Measurements from ENCODE around the gene FAM171A1. TPM values are rescaled to one million over a fixed set of nuclear protein-coding genes. Genes with fewer than 3 reads are reported as not detected.

Gene FAM171A1
- total and polyA plus RNA-seq, 3 experiments from 2014 or later = 4.2 to 9.7 (median 4.9) TPM

DNA sequence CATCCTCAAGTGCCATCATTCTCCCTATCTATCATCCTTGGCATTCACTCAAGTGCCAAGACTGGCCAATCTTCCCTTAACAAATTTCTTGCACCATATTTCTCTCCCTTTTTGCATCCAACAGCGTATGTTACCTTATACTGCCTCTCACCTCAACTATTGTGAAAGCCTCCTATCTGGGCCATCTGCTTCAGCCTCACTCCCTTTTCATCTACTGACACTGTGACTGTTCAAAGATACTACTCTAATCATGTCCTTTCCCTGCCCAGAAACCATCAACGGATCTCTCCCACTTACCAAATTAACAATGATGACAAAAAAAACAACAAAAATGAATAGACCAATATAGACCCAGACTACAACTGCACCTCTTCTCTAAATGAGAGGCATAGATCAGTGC, 112.0 kb downstream of the FAM171A1 start:
- ChIA-PET POLR2A (no interaction called here), CTCF (no interaction called here)
- H3K27me3 Mint-ChIP-seq = peaks cover 0 to 1% of the 10 kb centered on the region in 2 donors
- no peak overlapping the region for H3K4me3 ChIP-seq (ENCODE audit: low read length)
- H3K9me3 Mint-ChIP-seq = no peaks in the 10 kb centered on the region
- no peak overlapping the region for H3K4me3 Mint-ChIP-seq
- H3K27ac ChIP-seq (ENCODE audit: low read depth, low read length) = no peak overlapping the region
- H3K36me3 ChIP-seq (ENCODE audit: insufficient read depth, low read length) = no peaks in the 10 kb centered on the region
- H3K27me3 ChIP-seq (ENCODE audit: insufficient read depth, low read length, poor library complexity, severe bottlenecking) = no peaks in the 10 kb centered on the region
- H3K4me1 ChIP-seq (ENCODE audit: insufficient read depth, low read length) = peaks cover 9% of the 10 kb centered on the region
- no peak for DNase-seq
- H3K36me3 Mint-ChIP-seq = peaks cover 0 to 5% (median 0%) of the 10 kb centered on the region in 3 donors
- peaks cover 8 to 12% (median 12%) of the 10 kb centered on the region in 3 donors for H3K4me1 Mint-ChIP-seq
- H3K27ac Mint-ChIP-seq = no peak overlapping the region
- H3K9me3 ChIP-seq (ENCODE audit: low read length) = no peaks in the 10 kb centered on the region

DNA sequence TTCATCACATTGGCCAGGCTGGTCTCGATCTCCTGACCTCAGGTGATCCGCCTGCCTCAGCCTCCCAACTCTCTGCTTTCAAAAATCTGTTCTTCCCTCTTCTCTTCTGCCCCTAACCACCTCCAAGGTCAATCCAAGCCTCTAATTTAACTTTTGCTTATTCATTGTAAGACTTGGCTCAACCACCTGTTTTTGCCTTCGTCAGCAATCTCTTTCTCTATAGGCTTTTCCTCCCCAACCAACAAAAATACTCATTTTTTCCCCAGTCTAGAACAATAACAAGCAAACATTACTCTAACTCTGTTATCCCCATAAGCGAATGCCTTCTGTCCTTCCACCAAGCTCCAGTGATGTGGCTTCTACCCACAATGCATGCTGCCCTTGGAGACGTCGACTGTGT, 112.8 kb downstream of the FAM171A1 start:
- Mint-ChIP-seq H3K9me3 (no peaks in the 10 kb centered on the region), H3K4me1 (peaks cover 15 to 21% (median 21%) of the 10 kb centered on the region in 3 donors), H3K27ac (no peak overlapping the region), H3K4me3 (no peak overlapping the region), H3K27me3 (peaks cover 0 to 1% of the 10 kb centered on the region in 2 donors), H3K36me3 (peaks cover 0 to 5% (median 0%) of the 10 kb centered on the region in 3 donors)
- DNase-seq = no peak
- peaks cover 18% of the 10 kb centered on the region for H3K4me1 ChIP-seq (ENCODE audit: insufficient read depth, low read length)
- no peaks in the 10 kb centered on the region for H3K27me3 ChIP-seq (ENCODE audit: insufficient read depth, low read length, poor library complexity, severe bottlenecking)
- ChIA-PET POLR2A (no interaction called here), CTCF (interaction anchor here (1.0 kb wide), 1 partner anchor 12 kb away, joined by 3 read pairs; no protein-coding TSS in a partner anchor)
- no peak overlapping the region for H3K27ac ChIP-seq (ENCODE audit: low read depth, low read length)
- no peaks in the 10 kb centered on the region for H3K36me3 ChIP-seq (ENCODE audit: insufficient read depth, low read length)
- no peak overlapping the region for H3K4me3 ChIP-seq (ENCODE audit: low read length)
- no peaks in the 10 kb centered on the region for H3K9me3 ChIP-seq (ENCODE audit: low read length)

DNA sequence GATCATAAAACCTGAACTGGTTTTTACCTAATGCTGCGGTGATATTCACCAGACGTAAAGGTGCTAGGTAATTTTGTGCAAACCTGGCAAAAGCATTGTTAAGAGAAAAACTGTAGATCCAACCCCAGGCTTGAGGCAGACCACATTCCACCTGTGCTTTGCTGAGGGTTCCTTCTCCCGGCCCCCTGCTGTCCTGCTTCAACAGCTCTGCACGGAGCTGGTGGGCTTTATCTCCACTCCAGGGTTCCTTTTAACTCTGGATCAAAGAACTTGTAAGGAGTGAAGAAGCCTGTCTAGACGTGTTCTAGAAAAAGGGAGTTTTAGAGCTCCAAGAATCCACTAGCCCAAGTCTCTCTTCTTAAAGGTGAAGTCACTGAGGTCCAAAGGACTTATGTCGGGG, 115.1 kb downstream of the FAM171A1 start:
- Mint-ChIP-seq H3K4me3 (peak overlapping the region in 4 of 7 donors; percentile 10 to 96 (median 94)), H3K27me3 (peaks cover 0 to 1% of the 10 kb centered on the region in 2 donors), H3K9me3 (no peaks in the 10 kb centered on the region)

DNA sequence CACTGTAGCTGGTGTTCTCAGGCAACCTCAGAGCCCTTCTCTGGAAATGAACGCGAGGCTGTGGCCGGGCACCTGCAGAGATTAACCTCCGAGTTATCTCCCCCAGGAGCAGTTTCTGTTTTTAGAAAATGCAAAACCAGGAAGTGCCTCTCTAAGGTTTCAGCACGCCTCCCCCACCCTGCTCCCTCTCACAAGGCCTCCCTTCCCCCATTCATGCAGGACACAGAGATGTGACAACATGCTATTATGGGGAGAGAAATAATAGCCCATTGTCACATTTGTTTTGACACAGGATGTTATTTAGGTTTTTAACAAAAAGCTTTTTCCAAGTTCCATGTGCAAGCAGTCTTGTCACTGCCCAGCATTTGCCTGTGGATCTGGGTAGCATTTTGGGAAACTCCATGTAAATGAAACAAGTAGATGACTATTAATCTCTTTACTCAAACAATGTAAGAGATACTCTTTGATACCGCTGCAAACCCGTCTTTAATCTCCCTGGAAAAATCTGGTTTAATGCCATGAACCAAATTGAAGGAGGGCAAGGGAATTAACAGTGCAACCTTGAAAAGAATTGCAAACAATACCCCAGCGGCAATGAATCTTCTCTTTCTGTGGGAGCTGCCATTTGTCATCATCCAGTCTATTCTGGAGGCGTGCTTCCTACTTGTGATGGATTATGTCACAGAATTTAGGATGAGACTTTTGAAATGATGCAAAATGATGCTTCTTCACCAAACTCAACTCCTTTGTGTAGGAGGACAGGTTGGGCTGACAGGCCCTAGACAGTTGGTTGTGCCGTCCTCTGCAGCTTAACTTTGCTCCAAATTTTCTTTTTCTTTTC, 116.1 kb downstream of the FAM171A1 start:
- H3K9me3 Mint-ChIP-seq = no peaks in the 10 kb centered on the region
- peaks cover 0 to 1% of the 10 kb centered on the region in 2 donors for H3K27me3 Mint-ChIP-seq
- peaks cover 0 to 5% (median 0%) of the 10 kb centered on the region in 3 donors for H3K36me3 Mint-ChIP-seq
- Histone ChIP-seq H3K4me3 (ENCODE audit: low read length) (peak overlapping the region; percentile 85), H3K27ac (ENCODE audit: low read depth, low read length) (no peak overlapping the region), H3K27me3 (ENCODE audit: insufficient read depth, low read length, poor library complexity, severe bottlenecking) (no peaks in the 10 kb centered on the region), H3K4me1 (ENCODE audit: insufficient read depth, low read length) (peaks cover 23% of the 10 kb centered on the region), H3K9me3 (ENCODE audit: low read length) (no peaks in the 10 kb centered on the region), H3K36me3 (ENCODE audit: insufficient read depth, low read length) (no peaks in the 10 kb centered on the region)
- ChIA-PET POLR2A (no interaction called here), CTCF (interaction anchor here (0.7 to 1.2 kb wide), 5 partner anchors 11 to 180 kb away, joined by 3 to 6 read pairs (median 4); partner anchors contain the start of gene NMT2)
- peaks cover 33 to 46% (median 46%) of the 10 kb centered on the region in 3 donors for H3K4me1 Mint-ChIP-seq
- DNase-seq = peak in 1 of 5 donors; percentile 3
- peak overlapping the region; percentile 14 to 95 (median 88) for H3K27ac Mint-ChIP-seq
- H3K4me3 Mint-ChIP-seq = peak overlapping the region; percentile 94 to 99 (median 95)

More for the DNA sequence above, 115.1 kb downstream of the FAM171A1 start:
- Mint-ChIP-seq H3K27ac (no peak overlapping the region), H3K4me1 (peaks cover 31 to 40% (median 39%) of the 10 kb centered on the region in 3 donors), H3K36me3 (peaks cover 0 to 5% (median 0%) of the 10 kb centered on the region in 3 donors)
- H3K27ac ChIP-seq (ENCODE audit: low read depth, low read length) = no peak overlapping the region
- H3K27me3 ChIP-seq (ENCODE audit: insufficient read depth, low read length, poor library complexity, severe bottlenecking) = no peaks in the 10 kb centered on the region
- POLR2A ChIA-PET = no interaction called here
- H3K36me3 ChIP-seq (ENCODE audit: insufficient read depth, low read length) = no peaks in the 10 kb centered on the region
- CTCF ChIA-PET = interaction anchor here (0.9 kb wide), 1 partner anchor 181 kb away, joined by 3 read pairs; no protein-coding TSS in a partner anchor
- no peak for DNase-seq
- no peak overlapping the region for H3K4me3 ChIP-seq (ENCODE audit: low read length)
- H3K9me3 ChIP-seq (ENCODE audit: low read length) = no peaks in the 10 kb centered on the region
- peaks cover 23% of the 10 kb centered on the region for H3K4me1 ChIP-seq (ENCODE audit: insufficient read depth, low read length)

DNA sequence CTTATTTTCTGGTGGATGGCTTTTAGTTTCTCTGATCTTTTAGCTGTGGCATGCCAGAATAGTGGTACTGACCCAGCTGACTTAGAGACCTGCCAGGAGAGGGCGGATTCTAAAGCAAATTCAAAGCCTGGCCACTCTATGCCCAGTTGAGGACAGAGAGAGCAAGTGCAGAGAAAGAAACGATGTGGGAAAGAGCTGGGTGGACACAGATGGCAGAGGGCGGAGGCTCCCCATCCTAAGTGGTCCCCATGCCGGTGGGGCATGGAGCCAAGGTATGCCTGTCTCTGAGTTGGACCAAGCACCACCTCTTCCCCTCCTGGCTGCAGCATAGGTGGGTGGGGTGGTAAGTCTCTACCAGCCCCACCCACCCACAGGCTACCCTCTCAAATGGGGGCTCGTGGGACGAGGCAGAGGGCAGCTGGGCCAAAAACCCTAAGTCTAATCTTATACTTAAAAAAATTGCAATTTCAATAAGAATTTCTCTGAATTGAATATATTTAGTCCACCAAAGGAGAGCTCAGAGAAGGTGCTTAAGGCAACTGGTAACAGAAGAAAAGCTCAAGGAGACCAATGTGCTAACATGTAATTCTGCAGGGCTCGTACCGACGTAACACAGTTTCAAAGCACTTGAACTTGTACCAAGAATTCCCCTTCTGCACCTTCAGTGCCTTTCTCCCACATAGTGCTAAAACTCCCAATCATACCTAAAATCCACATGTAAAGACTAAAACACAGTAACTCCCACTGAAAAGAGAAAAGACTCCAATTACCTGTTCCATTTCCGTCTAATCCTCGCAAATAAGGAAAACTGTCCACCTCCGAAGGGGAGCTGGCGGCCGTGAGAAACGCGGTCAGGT, 116.9 kb downstream of the FAM171A1 start:
- H3K27ac ChIP-seq (ENCODE audit: low read depth, low read length) = no peak overlapping the region
- no peaks in the 10 kb centered on the region for H3K36me3 ChIP-seq (ENCODE audit: insufficient read depth, low read length)
- DNase-seq = peak in 1 of 5 donors; percentile 17
- peaks cover 33 to 50% (median 48%) of the 10 kb centered on the region in 3 donors for H3K4me1 Mint-ChIP-seq
- ChIA-PET POLR2A (no interaction called here), CTCF (interaction anchor here (0.7 to 1.2 kb wide), 4 partner anchors 10 to 89 kb away, joined by 3 to 6 read pairs (median 4); partner anchors contain the start of gene NMT2)
- peaks cover 23% of the 10 kb centered on the region for H3K4me1 ChIP-seq (ENCODE audit: insufficient read depth, low read length)
- H3K27ac Mint-ChIP-seq = peak overlapping the region; percentile 14 to 95 (median 88)
- peak overlapping the region; percentile 94 to 99 (median 95) for H3K4me3 Mint-ChIP-seq
- H3K9me3 Mint-ChIP-seq = no peaks in the 10 kb centered on the region
- H3K27me3 ChIP-seq (ENCODE audit: insufficient read depth, low read length, poor library complexity, severe bottlenecking) = no peaks in the 10 kb centered on the region
- H3K4me3 ChIP-seq (ENCODE audit: low read length) = peak overlapping the region; percentile 85
- no peaks in the 10 kb centered on the region for H3K9me3 ChIP-seq (ENCODE audit: low read length)
- peaks cover 0 to 1% of the 10 kb centered on the region in 2 donors for H3K27me3 Mint-ChIP-seq
- H3K36me3 Mint-ChIP-seq = peaks cover 0 to 5% (median 0%) of the 10 kb centered on the region in 3 donors

DNA sequence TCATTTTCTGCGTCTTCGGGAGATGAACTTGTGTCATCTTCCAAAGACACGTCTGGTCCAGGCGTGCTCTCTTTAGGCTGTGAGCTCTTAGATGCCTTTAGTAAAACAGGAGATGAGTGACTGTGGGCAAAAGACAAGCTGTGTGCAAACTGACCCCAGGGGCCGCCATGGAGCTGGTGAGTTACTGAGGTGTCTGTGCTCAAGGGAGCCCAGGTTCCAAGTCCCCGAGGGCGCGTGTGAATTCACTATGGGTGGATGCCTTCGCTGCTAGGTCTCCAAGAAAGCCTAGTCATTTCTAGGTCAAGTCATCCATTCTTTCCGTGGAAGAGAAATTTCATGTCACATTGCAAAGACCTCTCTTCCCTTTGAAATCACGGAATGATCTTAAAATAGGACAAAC, 118.7 kb downstream of the FAM171A1 start:
- Mint-ChIP-seq H3K27ac (peak overlapping the region in 1 of 8 donors; percentile 42), H3K27me3 (peaks cover 0 to 1% of the 10 kb centered on the region in 2 donors), H3K4me1 (peaks cover 33 to 50% (median 48%) of the 10 kb centered on the region in 3 donors), H3K9me3 (no peaks in the 10 kb centered on the region), H3K4me3 (peak overlapping the region in 3 of 7 donors; percentile 94 to 99 (median 95)), H3K36me3 (peaks cover 0 to 18% (median 4%) of the 10 kb centered on the region in 3 donors)
- Histone ChIP-seq H3K4me3 (ENCODE audit: low read length) (no peak overlapping the region), H3K9me3 (ENCODE audit: low read length) (no peaks in the 10 kb centered on the region), H3K4me1 (ENCODE audit: insufficient read depth, low read length) (peaks cover 23% of the 10 kb centered on the region), H3K36me3 (ENCODE audit: insufficient read depth, low read length) (no peaks in the 10 kb centered on the region), H3K27me3 (ENCODE audit: insufficient read depth, low read length, poor library complexity, severe bottlenecking) (no peaks in the 10 kb centered on the region), H3K27ac (ENCODE audit: low read depth, low read length) (no peak overlapping the region)
- DNase-seq = no peak
- ChIA-PET POLR2A (no interaction called here), CTCF (no interaction called here)

DNA sequence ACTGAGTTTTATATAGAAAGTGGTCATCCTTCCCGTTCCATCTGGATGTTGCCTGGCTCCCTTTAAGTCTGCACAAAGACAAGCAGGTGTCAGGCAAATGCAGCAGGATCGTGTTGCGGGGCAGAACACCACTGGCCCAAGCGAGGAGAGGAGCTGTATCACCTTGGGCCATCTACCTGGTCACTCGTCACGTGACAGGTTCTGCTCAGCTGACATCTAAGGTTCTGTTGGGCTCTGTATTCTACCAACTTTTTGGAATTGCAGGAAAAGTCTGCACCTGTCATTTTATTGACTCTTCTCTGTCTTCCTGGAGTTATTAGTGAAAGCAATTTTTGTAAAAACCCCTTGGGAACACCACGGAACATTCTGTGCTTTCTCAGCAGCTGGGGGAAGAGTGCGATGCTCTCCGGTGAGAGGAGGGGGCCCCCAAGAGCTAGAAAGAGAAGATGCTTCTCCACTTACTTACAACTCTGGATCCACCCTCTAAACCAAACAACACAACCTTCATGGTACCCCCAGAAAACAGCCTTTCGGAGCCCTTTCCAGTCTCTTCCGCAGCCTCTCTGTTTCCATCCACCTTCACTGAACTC, 119.2 kb downstream of the FAM171A1 start:
- Mint-ChIP-seq H3K4me3 (no peak overlapping the region), H3K9me3 (no peaks in the 10 kb centered on the region), H3K27ac (peak overlapping the region in 2 of 8 donors; percentile 42 to 60), H3K27me3 (no peaks in the 10 kb centered on the region), H3K4me1 (peaks cover 33 to 50% (median 48%) of the 10 kb centered on the region in 3 donors), H3K36me3 (peaks cover 0 to 21% (median 4%) of the 10 kb centered on the region in 3 donors)
- Histone ChIP-seq H3K27me3 (ENCODE audit: insufficient read depth, low read length, poor library complexity, severe bottlenecking) (no peaks in the 10 kb centered on the region), H3K9me3 (ENCODE audit: low read length) (no peaks in the 10 kb centered on the region), H3K4me3 (ENCODE audit: low read length) (no peak overlapping the region), H3K36me3 (ENCODE audit: insufficient read depth, low read length) (no peaks in the 10 kb centered on the region), H3K27ac (ENCODE audit: low read depth, low read length) (no peak overlapping the region), H3K4me1 (ENCODE audit: insufficient read depth, low read length) (peaks cover 23% of the 10 kb centered on the region)
- ChIA-PET CTCF (no interaction called here), POLR2A (no interaction called here)
- no peak for DNase-seq
